NCI-H2029 (cell line): ENCODE measurements around the gene KCNK3.

Source experiments
- DNase-seq: peaks from one replicate; lab custom pipeline; 2025; lab: John Stamatoyannopoulos, UW

Gene KCNK3

DNA sequence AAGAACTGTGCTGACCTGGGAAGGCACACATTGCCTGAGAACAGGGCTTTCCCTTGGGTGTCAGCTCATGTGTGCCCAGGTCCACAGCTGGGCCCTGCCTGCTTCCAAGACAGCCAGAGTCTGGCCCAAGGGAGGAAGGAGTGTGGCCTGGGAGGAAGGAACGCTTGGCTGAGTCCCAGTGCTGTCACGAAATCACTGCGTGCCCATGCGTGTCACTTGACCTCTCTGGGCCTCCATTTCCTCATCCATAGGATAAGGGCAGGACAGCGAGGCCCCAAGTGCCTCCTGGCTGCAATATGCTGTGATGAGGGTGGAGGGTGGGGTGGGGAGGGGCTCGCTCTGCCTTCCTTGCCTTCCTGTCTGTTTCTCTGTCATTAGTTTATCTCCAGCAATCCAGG, 642 bp upstream of the KCNK3 start:
- DNase-seq: peak; percentile 18

DNA sequence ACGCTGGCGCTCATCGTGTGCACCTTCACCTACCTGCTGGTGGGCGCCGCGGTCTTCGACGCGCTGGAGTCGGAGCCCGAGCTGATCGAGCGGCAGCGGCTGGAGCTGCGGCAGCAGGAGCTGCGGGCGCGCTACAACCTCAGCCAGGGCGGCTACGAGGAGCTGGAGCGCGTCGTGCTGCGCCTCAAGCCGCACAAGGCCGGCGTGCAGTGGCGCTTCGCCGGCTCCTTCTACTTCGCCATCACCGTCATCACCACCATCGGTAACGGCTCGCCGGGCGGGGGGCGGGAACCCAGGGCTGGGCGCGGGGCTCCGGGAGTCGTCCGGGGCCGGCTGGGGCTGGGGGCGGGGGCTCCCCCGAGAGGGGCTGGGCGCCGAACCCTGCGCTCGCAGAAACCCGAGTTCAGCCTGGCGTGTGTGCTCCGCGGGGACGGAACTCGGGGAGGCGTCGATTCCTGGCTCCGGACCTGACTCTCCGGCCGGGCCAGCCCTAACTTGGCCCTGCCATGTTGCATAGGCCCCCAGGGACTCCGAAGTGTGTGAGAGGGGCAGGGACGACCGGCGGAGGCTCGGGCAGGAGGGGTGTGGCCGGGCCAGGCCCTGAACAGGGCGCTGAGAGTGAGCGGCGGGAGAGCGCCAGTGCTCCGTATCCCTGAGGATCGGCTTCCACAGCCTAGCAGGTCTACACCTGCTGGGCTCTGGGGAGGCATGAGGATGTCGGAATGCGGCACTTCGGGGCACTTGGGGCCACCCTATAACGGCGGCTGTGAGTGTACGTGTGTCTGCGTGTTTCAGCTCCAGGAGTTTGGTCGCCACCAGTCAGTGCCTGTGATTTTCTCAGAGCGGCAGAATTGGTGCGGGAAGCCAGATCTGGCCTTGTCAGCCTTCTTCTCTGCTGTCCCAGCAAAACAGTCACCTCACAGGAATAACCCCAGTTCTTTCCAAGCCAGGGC, 651 bp downstream of the KCNK3 start:
- DNase-seq: no peak

DNA sequence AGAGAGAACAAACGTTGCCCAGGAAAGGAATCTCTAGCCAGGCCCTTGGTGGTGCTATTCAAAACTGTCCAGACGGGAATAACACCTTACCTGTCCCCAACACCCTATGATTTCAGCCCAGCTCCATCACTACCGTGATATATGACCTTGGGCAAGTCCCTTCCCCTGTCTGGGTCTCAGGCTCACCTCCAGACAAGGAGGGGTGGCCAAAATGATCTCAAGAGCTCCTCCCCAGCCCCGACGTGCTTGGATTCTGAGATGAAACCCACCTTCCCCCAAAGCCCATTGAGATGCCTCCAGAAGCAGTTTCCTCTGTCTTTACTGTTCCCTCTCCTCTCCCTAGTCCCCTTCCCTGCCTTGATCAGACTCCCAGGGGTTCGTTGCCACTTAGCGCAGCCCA, 1.5 kb downstream of the KCNK3 start:
- DNase-seq: no peak

DNA sequence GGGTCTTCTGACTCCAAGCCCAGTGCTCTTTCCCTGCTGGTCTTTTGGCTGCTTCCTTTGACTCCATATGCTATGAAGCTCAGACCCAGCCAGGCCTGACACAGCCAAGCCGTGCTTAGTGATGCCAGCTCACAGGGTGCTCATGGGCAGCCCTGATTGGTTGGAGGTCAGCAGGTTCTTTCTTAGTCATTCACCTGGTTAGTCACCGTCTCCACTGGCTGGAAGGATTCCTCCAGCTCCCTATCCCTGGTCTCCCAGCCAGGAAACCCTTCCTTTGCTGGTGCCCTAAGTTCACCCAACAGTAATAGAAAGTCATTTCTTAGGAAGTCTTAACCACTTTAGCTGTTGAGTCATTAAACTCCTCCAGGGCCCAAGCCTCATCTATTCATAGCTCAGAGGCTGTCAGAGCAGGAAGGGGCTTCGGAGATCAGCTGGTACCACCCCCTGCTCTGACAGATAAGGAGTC, 3.9 kb downstream of the KCNK3 start:
- no peak for DNase-seq

DNA sequence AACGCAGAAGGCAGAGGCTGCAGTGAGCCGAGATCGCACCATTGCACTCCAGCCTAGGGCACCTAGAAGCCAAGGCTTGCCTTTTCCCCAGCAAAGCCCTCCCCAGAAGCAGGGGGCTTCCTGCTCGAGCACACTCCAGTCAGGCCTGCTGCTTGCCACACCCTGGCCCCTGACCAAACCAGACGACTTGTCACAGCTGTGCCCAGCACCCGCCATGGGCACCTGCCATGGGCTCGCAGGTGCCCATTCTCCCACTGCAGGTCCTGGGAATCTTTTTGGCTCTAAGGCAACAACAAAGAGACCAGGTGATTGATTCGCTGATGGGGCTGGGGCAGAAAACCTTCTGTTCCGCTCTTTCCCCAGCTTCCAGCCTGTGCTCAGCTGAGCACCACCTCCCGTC, 4.9 kb downstream of the KCNK3 start:
- DNase-seq: no peak

DNA sequence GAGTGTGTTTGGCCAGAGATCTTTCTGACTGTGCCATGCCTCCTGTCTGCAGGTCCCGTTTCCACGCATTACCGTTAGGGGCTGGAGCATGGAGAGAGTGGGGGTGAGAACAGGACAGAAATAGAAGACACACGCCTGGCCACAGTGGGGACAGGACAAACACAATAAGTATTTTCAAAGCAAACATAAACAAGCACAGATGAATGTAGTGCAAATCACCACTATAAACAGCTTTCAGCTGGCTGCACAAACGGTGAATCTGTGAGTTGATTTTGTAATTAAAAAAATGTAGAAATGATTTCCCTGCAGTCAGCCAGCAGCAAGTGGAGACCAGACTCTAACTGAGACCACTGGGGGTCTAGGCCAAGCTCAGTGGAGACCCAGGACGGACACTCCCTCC, 6.8 kb downstream of the KCNK3 start:
- DNase-seq: no peak

DNA sequence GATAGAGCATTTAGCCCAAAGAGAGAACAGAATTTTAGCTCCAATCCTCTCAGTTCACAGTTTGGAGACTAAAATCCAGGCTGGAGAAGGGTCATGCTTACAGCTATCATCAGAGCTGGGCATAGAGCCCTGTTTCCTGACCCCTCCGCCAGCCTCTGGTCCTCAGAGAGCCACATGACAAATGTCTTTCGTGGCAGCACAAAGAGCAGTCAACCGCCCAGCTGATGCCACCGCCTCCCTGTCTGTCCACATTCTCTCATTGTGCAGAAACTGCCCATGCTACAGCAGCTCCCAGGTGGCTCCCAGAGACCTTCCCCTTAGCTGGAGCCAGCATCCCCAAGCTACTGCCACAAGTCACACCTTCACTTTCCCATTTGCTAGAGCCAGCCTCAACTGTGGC, 7.6 kb downstream of the KCNK3 start:
- DNase-seq: no peak

DNA sequence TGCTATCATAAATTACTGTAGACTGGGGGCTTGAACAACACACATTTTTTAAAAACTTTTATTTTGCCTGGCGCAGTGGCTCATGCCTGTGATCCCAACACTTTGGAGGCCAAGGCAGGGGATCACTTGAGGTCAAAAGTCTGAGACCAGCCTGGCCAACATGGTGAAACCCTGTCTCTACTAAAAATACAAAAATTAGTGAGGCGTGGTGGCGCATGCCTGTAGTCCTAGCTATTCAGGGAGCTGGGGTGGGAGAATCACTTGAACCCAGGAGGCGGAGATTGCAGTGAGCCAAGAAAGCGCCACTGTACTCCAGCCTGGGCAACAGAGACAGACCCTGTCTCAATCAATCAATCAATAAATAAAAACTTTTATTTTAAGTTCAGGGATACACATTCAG, 9.1 kb downstream of the KCNK3 start:
- DNase-seq: no peak

DNA sequence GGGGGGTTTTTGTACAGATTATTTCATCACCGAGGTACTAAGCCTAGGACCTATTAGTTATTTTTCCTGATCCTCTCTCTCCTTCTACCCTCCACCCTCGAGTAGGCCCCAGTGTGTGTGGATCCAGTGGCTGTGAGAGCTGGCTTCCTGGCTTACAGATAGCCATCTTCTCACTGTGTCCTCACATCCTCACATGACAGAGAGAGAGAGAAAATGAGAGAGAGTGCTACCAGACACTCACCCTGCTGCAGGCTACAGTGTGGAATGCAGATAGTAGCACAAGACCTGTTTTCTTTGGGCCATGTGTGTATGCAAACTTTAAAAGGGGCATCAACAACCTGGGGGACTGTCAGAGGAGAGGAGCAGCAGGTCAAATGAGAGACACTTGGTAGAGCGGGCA, 9.5 kb downstream of the KCNK3 start:
- no peak for DNase-seq

DNA sequence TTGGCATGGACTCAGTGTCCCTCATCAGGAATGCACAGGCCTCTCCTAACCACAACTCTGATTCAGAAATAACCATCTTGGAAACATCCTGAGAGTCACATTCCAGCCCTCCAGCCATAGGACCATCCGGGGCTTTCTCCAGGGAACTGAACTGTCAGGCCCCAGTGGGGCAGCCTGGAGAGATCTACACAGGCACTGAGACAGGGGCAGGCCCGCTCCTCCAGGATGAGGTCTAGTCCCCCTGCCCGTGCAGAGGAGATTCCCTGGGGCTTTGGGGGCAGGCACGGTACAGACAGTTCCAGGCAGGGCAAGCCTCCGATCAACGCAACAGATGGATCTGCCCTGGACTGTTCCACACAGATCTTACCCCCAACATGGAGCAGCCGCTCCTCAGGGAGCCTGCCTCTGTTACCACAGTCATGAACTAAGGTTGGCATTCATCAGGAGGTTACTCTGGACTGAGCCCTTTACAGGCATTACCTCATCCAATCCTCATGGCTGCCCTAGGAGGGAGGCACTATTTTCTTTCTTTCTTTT, 12.0 kb downstream of the KCNK3 start:
- no peak for DNase-seq

DNA sequence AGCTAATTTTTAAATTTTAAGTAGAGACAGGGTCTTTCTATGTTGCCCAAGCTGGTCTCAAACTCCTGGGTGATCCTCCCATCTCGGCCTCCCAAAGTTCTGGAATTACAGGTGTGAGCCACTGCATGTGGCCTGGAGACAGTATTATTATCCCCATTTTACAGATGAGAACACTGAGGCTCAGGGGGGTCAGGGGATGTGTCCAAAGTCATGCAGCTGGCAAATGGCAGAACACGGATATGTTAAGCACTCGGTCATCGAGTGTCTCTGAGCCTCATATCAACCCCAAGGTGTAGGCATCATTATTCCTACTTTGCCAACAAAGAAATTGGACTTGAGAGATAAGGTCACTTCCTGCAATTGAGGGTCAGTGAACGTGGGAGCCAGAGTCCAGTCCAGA, 12.6 kb downstream of the KCNK3 start:
- DNase-seq: no peak

DNA sequence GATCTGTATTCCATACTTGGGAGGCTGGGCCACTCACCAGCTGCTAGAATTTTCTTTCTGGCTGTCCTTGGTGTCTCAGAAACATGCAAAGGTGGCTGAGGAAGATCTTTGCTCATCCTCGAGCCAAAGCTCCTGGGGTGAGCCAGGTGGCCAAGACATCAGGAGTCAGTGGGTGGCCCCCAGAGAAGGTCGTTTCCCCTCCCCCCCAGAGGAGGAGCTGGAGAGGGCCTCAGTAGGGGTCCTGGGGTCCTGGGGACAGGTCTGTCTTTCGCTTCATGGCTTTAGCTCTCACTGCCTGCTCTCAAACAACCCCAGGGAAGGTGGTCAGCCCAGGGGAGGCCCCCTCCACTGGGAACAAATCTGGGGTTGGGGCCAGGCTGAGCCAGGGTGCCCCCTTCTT, 13.6 kb downstream of the KCNK3 start:
- DNase-seq: no peak

DNA sequence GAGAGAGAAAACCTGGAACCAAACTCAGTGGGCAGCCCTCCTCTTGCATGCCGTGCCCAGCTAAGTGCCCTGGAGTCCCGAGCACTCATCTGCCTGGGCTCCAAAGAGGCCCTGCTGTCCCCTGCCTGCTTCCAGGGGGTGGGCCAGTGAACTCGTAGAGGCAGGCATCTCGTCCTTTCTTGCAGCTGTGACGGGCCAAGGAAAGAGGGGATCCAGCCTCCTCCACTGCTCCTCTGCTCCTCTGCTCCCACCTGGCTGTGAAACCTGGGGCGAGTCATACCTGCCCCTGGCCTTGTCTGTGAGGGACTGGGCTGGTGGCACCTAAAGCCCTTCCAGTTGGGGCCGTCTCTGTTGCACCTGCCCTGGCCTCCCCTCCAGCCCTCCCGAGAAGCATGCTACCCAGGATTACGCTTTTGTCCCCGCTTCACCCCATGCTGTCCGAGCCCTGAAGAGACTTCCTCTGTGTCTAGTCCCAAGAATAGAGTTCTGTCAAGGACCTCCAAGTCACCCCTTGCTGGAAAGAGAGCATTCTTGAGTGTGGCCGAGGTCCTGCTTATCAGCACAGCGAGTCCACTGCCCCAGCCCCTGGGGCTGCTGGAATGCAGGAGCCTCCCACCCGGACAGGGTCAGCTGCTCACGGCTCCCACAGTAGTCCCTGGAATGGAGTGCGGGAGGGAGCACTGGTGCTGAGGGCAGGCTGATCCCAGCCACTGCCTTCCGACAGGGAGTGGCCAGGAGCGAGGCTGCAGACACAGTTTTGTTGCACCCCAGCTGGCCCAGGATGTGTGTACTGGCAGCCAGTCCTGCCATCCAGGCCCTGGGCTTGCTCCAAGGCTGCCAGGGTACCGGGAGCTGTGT, 14.3 kb downstream of the KCNK3 start:
- no peak for DNase-seq

DNA sequence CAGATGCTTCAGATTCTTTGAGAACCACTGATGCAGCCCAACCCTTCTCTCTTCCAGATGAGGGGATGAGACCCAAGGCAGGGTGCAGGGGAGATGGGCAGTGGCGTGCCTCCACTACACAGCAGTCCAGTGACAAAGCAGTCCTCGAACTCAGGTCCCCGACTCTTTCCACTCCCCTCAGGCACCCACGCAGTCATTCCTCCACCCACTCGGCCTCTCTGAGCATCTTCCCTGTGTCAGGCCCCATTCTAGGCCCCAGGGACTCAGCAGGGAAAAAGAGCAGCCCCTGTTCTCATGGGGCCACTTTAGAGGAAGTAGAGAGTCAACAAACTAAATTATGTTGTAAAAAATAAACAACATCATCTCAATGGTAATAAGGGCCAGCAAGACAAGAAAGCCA, 15.2 kb downstream of the KCNK3 start:
- DNase-seq: no peak

DNA sequence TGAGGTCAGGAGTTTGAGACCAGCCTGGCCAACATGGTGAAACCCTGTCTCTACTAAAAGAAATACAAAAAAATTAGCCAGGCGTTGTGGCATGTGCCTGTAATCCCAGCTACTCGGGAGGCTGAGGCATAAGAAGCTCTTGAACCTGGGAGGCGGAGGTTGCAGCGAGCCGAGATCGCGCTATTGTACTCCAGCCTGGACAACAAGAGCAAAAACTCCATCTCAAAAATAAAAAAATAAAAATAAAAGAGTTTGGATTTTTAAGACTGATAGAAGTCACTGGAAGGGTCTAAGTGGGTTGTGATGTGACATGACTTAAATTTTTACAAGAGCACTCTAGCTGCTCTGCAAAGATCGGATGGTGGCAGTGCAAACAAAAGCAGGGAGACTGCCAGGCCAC, 15.9 kb downstream of the KCNK3 start:
- no peak for DNase-seq

DNA sequence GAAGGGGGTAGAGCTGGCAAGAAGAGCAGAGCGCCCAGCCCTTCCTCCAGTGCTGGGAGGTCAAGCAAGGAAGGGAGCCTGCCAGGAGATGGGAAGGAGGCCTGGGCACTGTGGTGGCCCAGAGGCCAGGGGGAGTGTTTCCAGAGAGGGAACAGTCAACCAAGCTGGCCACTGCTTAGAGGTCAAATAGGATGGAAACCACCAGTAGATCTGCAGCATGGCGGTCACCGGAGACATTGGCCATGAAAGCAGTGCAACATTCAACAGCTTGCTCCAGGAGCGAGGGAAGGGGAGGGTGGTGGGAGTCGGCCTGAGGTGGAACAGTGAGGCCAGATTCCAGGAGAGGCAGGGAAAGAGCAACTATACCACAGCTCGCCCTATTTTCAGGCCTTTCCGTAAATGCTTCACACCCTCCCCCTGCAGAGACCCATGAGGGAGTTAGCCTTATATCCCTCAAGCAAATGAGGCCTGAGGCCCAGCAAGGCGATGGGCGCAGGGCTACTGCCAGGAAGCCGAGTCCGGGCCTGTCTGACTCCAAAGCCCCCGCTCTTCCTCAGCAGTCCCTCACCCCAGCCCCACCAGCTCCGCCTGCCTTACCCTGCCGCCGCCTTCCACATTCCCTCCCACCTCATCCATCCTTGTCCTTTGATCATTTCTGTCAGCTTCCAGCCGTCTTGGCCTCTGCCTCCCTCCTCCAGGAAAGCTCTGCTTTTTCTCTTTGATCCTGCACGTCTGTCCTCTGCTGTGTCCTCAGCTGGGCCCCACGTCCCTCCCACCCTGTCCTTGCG, 17.0 kb downstream of the KCNK3 start:
- no peak for DNase-seq

DNA sequence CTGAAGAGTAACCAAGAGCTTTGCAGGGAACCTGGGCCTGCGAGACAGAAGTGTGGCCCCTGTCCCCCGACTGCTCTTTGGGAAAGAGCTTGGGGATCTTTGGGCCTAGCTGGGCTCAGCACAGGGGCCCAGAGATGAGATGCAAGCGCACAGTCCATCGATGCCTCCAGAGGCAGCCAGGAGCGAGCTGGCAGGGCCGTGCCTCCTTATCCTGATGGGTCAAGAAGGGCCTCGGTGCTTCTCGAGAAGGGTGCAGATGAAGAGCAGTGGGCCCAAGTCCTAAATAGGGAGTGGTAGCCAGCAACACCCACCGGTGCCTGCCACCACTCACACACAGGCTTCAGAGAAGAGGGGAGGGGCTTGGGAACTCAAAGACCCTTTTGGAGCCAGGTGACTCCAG, 17.6 kb downstream of the KCNK3 start:
- DNase-seq: no peak

DNA sequence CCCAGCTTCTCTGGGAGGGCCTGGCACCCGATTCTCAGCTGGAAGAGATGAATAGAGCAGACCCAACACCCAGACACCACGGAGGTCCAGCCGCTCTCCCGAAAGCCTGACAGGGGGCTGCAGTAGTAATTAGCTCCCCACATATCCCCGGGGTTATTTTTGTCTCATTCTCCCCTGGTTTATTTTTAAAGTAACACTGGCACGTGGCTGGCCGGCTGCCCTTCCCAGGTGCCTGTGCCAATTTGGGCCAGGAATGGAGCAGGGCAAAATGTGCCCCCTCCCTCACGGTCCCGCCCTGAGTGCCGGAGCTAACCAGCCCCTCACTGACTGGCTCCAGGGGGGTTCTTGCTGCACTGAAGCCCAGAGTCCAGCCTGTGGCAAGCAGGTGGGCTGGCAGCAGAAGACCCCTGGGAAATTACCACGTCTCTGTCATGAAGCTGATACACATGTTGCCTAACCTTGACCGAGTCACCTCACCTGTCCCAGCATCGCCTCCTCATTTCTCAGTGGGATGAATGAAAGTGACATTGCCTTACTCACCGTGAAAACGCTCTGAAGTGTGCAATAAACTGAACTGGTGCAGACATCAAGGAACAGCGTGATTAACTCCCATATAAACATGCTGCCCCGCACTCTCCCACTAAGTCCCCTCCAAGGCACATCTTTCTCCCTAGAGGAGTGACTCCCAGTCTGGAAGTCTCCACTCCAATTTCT, 18.4 kb downstream of the KCNK3 start:
- DNase-seq: no peak

DNA sequence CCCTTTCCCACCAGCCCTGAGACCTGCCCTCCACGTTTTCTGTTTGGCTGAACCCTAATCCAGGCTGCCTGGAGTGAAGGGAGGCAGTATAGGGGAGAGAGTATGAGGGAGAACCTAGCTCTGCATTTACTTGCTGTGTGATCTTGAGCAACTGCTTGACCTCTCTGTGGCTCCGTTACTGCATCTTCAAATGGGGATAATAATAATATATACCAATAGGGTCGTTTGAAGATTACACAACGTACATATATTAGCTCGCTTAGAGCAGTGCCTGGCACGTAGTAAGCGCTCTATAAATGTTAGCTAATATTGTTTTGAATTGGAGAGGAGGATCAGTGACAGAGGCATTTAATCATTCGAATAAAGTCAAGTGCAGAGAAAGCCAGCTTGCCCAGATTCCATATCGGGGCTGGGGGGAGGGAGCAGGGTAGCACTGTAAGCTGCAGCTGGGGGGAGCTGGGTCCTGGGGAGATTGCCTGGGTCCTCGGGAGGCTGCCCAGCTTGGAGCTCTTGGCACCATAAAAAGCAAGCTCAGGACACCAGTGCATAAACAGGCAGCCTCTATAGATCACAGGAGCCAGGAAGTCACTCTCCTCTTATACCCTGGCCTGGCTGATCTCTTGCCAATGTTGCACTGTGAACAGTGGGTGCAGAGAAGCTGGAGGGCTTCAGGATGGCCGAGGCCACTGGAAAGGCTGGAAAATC, 19.1 kb downstream of the KCNK3 start:
- DNase-seq: no peak
